Left ventricle myocardium inferior (tissue), 1 donor: Measurements from ENCODE around the gene ANO9. TPM values are rescaled to one million over a fixed set of nuclear protein-coding genes. Genes with fewer than 3 reads are reported as not detected.

Experiments
- DNase-seq: peaks from one replicate; pipeline ENCODE4 v3.0.0-alpha.2; 2020
- H3K27ac ChIP-seq: fragments of 200-600 bp; replicated peaks from 2 replicates; pipeline ENCODE4 v1.8.0; 2021
- H3K27me3 ChIP-seq: fragments of 200-600 bp; 2 replicates; pipeline ENCODE4 v1.8.0; 2021; ENCODE audit warnings: low read depth
- H3K36me3 ChIP-seq: fragments of 200-600 bp; 2 replicates; pipeline ENCODE4 v1.8.0; 2021
- H3K4me1 ChIP-seq: fragments of 200-600 bp; 2 replicates; pipeline ENCODE4 v1.8.0; 2021
- H3K4me3 ChIP-seq: fragments of 200-600 bp; 2 replicates; pipeline ENCODE4 v1.8.0; 2021; ENCODE audit warnings: mild to moderate bottlenecking, moderate library complexity
- H3K9me3 ChIP-seq: fragments of 200-600 bp; replicated peaks from 2 replicates; pipeline ENCODE4 v1.8.0; 2021
- intact Hi-C: fragments of 100-400 bp; cut with micrococcal nuclease; formaldehyde crosslinking; loops from one replicate; pipeline ENCODE4 v1.11.0; 2022
- total RNA-seq: library from RNA; stranded (reverse); fragmentation: NEBNext Ultra II Directional; extraction: Animal tissue kit (Norgen Biotek cat#: 25700); gene quantifications from one replicate; pipeline ENCODE4 v1.2.1, GENCODE V29; 2021
- TF ChIP-seq, protein P1 (sequence below): fragments of 200-600 bp; IDR thresholded peaks from 2 replicates; pipeline ENCODE4 v1.8.0; 2021; ENCODE audit warnings: antibody characterized with exemption, mild to moderate bottlenecking, borderline replicate concordance
- donor health status: DM: no; HTN: yes; CAD: no; lungs with severe emphysema.

The ANO9 gene
- total RNA-seq, 1 donor from 2014 or later, result 0.11 TPM

DNA sequence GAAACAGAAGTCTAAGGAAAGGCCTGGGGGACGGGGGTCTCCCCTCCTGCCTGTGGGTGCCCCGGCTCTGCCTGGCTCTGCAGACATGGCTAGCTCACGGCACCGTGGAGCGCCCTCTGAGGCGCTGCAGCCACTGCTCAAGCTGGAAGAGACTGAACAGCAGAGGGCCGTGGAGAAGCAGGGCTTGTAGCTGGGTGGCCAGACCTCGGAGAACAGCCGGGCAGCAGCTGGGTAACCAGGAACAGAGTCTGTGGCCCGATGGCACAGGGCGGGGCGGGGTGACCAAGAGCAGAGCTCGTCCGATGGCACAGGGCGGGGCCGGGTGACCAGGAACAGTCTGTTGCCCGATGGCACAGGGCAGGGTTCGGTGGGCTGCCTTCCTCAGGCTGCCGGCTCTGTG, 47.2 kb upstream of the ANO9 start:
- TF ChIP-seq, protein P1, sequence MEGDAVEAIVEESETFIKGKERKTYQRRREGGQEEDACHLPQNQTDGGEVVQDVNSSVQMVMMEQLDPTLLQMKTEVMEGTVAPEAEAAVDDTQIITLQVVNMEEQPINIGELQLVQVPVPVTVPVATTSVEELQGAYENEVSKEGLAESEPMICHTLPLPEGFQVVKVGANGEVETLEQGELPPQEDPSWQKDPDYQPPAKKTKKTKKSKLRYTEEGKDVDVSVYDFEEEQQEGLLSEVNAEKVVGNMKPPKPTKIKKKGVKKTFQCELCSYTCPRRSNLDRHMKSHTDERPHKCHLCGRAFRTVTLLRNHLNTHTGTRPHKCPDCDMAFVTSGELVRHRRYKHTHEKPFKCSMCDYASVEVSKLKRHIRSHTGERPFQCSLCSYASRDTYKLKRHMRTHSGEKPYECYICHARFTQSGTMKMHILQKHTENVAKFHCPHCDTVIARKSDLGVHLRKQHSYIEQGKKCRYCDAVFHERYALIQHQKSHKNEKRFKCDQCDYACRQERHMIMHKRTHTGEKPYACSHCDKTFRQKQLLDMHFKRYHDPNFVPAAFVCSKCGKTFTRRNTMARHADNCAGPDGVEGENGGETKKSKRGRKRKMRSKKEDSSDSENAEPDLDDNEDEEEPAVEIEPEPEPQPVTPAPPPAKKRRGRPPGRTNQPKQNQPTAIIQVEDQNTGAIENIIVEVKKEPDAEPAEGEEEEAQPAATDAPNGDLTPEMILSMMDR, result no peak
- peaks cover 2% of the 10 kb centered on the region for H3K4me1 ChIP-seq
- no peaks in the 10 kb centered on the region for H3K27me3 ChIP-seq
- DNase-seq, result no peak
- no peaks in the 10 kb centered on the region for H3K9me3 ChIP-seq
- H3K4me3 ChIP-seq, result no peak overlapping the region
- intact Hi-C loops, result no loop called here
- H3K36me3 ChIP-seq, result peaks cover 47% of the 10 kb centered on the region
- no peak overlapping the region for H3K27ac ChIP-seq

DNA sequence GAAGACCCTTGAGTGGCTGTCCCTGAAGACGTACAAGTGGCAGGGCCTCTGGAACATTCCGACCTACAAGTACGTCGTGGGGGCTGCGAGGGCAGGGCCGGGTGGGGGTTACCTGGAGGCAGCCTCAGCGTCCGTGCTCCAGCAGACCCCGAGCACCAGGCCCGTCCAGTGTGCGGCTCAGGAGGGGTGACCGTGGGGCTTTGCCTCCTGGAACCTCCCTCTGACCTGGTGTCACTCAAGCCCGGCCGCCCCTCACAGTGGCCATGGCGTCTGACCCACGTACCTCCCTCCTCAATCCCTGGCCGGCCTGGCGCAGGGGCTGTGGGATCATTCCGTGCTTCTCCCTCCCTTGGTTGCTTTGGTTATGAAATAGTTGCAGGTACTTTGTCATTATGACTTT, 46.8 kb upstream of the ANO9 start:
- Histone ChIP-seq H3K27ac (no peak overlapping the region), H3K36me3 (peaks cover 43% of the 10 kb centered on the region), H3K4me1 (peaks cover 5% of the 10 kb centered on the region), H3K9me3 (no peaks in the 10 kb centered on the region), H3K27me3 (no peaks in the 10 kb centered on the region), H3K4me3 (no peak overlapping the region)
- intact Hi-C loops, result no loop called here
- TF ChIP-seq, protein P1, result no peak
- DNase-seq, result no peak

DNA sequence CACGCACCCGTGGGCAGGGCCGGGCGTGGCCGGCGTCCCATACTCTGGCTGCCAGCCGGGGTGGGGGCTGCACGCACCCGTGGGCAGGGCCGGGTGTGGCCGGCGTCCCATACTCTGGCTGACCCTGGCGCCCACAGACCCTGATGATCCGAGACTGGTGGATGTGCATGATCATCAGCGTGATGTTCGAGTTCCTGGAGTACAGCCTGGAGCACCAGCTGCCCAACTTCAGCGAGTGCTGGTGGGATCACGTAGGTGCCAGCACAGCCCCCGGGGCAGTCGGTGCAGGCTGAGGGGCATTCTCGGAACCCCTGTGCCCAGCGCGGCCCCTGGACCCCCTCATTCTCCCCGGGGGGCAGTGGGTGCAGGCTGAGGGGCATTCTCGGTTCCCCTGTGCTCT, 46.3 kb upstream of the ANO9 start:
- Histone ChIP-seq H3K4me1 (peaks cover 5% of the 10 kb centered on the region), H3K9me3 (no peaks in the 10 kb centered on the region), H3K27ac (no peak overlapping the region), H3K27me3 (no peaks in the 10 kb centered on the region), H3K36me3 (peaks cover 38% of the 10 kb centered on the region), H3K4me3 (no peak overlapping the region)
- no peak for DNase-seq
- intact Hi-C loops, result no loop called here
- TF ChIP-seq, protein P1, result no peak

DNA sequence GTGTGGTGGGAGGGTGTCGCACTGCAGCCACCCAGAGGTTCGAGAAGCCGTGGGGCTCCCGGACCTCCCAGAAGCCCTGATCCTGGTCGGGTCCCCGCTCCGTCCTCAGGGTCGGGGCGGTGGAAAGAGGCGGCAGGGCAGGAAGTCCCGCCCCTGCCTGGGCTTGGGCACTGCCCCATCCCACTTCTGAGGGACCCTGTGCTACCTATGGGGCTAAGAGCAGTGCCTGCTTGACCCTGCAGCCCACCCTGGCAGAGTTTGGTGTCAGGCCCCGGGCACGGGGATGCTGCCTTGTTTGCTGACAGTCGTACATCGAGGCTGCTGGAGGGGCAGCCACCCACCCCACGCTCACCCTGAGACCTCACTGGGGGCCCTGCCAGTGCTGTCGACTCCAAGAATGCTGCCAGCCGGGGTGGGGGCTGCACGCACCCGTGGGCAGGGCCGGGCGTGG, 45.8 kb upstream of the ANO9 start:
- H3K36me3 ChIP-seq, result peaks cover 33% of the 10 kb centered on the region
- TF ChIP-seq, protein P1, result no peak
- H3K4me3 ChIP-seq, result no peak overlapping the region
- no peak for DNase-seq
- intact Hi-C loops, result no loop called here
- H3K27ac ChIP-seq, result no peak overlapping the region
- no peaks in the 10 kb centered on the region for H3K9me3 ChIP-seq
- H3K4me1 ChIP-seq, result peaks cover 5% of the 10 kb centered on the region
- no peaks in the 10 kb centered on the region for H3K27me3 ChIP-seq

DNA sequence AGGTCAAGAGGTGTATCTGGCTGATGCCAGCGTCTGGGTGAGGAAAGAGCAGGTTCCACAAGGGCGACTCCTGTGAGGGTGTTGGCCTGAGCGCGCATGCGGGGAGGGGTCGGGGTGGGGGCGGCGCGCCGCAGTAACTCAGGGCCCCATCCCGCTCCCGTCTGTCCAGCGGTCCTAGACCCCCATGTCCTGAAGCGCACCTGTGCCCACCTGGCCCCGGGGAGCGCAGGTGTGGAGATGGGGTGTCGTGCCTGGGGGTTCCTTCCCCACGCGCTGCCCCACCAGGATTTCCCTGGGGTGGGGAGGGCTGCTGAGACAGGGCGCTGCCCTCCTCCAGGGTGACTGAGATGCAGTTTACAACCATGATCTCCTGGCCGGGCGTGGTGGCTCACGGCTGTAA, 44.4 kb upstream of the ANO9 start:
- Histone ChIP-seq H3K4me1 (peaks cover 5% of the 10 kb centered on the region), H3K36me3 (peaks cover 30% of the 10 kb centered on the region), H3K27me3 (no peaks in the 10 kb centered on the region), H3K27ac (no peak overlapping the region), H3K4me3 (no peak overlapping the region), H3K9me3 (no peaks in the 10 kb centered on the region)
- TF ChIP-seq, protein P1, result no peak
- no peak for DNase-seq
- intact Hi-C loops, result no loop called here

DNA sequence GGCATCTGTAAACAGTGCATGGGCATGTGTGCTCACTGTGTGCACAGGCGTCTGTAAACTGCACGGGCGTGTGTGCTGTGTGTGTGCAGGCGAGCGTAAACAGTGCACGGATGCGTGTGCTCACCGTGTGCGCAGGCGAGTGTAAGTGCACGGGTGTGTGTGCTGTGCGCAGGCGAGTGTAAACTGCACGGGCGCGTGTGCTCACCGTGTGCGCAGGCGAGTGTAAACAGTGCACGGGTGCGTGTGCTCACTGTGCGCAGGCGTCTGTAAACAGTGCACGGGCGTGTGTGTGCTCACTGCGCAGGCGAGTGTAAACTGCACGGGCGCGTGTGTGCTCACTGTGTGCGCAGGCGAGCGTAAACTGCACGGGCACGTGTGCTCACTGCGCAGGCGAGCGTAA, 42.8 kb upstream of the ANO9 start:
- Histone ChIP-seq H3K4me3 (no peak overlapping the region), H3K27me3 (no peaks in the 10 kb centered on the region), H3K36me3 (peaks cover 22% of the 10 kb centered on the region), H3K4me1 (peaks cover 5% of the 10 kb centered on the region), H3K9me3 (no peaks in the 10 kb centered on the region), H3K27ac (no peak overlapping the region)
- TF ChIP-seq, protein P1, result no peak
- DNase-seq, result no peak
- intact Hi-C loops, result no loop called here
